GM18499 (cell line): Measurements from ENCODE around the gene SORCS1.

Experiments used
- ATAC-seq: cut with Tn5 transposase; IDR thresholded peaks from one replicate; pipeline ENCODE4 v1.9.1; 2021; ENCODE audit warnings: moderate number of reproducible peaks; ENCODE audit not compliant: insufficient read depth, unreplicated experiment

SORCS1 gene

DNA sequence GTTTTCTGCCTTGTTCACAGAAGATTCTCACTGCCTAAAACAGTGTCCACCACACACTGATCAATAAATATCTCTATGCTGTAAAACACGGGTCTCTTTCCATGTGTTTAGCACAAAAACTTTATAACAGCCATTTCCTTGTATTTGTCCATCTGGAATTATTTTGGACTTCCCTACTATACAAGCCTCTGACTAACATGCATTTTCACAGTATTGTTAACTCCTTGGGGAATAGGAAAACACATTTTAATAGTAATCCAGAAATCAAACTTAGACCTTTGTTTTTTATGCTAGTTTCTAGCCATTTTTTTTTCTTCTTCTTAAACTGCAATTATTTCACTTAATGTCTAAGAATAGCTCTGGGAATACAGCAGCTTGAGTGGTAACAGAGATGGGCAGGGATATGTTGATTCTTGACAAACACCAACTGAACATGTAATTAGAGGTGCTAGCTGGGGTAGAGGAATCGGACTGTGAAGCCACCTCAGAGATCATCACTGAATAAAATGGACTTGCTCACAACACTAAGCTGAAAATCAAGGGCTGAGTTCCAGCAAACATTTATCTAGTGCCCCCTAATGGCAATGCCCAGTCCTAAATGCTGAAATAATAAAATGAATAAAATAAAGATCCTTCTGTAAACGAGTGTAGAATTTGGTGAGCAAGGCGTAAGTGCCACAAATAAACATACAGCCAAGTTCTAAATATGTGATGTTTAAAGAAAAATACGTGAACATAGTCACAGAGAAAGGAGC, 593.1 kb downstream of the SORCS1 start:
- no peak for ATAC-seq

DNA sequence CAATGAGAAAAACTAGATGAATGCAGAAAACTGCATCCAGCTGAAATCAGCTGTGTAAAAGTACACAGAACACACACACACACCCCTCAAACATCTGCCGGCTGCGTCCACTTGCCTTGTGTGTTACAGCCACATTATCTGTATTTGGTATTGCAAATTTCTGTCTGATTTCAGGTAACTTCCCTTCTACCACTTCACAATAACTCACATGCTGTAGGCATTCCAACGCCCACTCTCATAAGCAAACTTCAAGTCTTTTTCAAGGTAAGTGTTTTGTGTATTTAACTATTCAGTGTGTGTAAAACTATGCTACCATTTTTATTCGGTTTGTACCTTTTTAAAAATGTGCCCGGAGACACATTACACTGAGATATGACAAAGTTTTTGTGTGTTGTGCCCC, 594.2 kb downstream of the SORCS1 start:
- no peak for ATAC-seq

DNA sequence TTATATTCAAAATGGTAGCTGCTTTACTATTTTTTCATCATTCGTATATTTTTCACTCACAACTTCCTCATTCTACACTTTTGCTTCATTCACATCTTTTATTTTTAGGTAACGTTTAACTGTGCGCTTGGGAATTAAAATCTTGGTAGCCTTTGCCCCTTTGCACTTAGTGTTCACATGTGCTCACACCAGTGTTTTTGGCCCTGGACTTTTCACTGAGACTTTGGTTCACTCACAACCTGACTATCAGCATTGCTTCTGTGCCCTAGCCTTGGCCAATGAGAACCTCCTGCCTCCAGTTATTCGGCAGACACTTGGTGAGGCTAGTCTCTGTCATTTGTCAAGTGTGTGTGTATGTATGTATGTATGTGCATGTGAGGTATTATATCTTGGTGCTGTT, 596.9 kb downstream of the SORCS1 start:
- no peak for ATAC-seq

DNA sequence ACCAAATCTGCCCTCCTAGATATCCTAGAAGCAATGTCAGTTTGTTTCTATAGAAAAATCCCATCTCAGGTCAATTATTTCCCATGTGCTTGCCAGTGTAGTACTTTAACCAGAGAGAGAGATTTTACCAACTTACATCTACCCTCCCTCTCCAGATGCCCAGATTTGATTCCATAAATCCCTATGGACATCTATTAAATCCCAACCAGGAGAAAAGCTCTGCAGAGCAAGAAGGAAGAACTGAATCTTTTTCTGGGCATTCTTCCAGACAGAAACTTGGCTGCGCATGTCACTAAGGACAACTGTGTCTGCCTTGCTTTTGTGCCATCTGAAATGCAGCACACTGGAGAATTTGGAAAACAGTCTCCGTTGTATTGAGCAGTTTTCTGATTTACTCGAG, 597.6 kb downstream of the SORCS1 start:
- ATAC-seq = no peak

DNA sequence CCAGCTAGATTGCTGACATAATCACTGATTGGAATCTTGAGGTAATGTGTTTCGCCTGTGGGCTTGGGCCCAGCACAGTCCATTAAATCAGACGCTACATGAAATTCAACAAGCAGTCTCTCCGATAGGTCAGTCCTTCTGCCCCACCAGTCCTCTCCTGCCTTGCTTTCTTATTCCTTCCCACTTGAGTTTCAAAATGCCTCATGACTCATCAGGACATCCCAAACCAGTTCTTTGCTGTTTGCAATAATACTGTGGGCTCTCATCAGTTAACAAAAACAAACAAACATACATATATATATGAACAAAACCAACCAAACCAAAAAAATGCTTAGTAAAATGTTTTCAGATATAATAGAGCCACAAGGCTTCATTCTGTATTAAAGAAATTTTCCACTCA, 599.0 kb downstream of the SORCS1 start:
- ATAC-seq = no peak

DNA sequence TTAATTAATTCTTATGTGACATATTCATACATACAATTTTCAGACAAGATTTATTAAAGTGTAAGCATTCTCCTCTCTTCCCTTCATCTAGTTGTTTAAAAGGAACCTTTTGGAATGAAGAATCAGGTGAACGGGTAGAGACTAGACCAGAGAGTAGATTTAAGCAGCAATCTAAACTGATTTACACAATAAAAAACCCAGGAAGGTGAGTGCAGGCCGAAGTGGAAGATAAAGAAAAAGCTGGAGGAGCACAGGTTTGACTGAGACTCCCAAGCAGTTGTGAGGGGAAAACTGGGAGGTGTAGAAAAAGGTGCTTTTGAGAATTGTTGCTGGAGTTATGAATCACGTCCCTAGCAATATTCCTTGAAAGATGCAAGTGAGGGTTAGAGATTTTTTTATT, 601.1 kb downstream of the SORCS1 start:
- no peak for ATAC-seq

DNA sequence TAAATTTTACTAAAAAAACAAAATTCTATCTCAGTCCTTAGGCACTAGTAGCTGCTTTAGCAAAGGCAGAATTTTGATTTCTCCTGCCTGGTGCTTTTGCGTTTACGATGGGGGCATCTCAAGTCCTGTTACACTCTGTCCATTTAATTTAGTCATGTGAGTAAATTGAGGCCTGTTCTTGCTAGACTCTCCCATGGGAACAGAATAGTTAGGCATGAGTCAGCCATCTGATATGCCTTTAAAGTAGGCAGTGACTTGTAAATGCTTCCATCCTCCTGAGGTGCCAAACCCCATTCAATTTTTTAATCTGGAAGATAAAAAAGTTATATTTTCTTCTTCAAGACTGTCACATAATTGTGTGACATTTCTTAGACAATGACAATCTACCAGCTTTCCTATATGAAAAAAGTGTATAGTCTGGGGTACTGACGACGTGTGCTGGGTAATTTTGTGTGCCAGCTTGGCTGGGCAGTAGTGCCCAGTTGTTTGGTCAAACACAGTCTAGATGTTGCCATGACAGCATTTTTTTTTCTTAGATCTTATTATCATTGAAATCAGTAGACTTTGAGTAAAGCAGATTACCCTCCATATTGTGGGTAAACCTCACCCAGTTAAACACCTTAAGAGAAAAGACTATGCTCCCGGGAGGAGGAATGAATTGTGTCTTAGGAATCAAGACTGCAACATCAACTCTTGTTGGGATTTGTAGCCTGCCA, 603.4 kb downstream of the SORCS1 start:
- no peak for ATAC-seq

DNA sequence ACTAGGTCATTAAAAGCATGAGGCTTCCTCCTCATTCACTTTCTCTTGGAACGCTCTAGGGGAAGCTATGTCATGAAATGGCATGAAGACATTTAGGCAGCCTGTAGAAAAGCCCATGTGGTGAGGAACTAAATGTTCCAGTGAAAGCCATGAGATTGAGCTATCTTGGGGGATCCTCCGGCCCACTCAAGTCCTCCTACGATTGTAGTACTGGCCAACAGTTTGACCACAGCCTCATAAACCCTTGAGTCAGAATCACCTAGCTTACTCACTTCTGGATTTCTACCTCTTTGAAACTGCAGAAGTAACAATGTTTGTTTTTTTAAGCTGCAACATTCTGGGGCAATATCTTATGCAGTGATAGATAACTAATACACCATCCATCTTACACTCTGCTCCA, 605.1 kb downstream of the SORCS1 start:
- ATAC-seq = no peak

DNA sequence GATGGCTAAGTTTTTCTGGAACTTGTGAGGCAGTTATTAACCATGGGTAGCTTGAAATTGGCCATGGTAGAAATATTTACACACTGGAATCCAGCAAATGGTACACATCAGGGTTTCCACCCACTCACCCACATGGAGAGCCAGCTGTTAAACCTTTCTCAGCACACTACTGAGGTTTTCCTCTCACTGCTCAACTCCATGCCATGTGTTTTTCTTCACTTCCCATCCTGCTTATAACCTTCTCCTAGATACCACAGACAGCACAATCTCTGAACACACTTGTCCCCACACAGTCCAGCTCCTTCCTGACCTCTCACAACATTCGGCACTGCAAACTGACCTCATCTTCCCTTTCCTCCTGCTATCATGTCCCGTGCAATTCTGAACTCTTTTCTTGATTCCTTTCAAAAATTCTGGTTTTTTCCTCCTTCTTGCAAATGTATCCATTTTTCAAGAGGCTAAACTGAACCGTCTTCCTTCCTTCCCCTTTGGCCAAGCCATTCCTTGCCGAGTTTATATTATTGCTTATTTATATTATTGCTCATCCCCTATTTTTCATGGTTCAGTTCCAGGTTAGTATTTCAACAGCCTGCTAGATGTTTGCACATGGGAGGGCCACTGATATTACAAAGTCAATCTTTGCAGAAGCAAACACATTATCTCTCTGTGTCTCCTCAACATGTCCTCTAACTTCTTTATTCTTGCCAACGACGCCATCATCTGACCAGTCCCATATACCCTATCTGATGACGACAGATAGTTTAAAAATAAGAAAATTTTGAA, 606.4 kb downstream of the SORCS1 start:
- ATAC-seq = no peak

DNA sequence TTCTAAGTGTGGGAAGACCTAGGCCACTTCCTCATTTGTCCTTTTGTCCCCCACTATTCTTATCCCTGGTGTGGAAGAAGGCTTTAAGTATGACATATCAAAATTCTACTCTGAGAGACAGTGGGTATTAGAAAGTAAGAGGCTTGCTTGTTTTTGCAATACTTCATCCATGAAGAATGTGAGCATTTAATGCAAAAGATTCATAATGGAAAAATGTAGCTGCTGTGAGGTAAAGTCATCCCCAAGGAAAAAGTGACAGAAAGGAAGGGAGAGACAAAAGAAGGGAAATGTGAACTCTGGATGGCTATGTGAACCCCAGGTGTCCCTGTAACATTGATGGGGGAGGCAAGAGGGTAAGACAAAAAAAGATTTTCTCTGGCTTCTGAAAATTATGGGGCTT, 607.5 kb downstream of the SORCS1 start:
- no peak for ATAC-seq

DNA sequence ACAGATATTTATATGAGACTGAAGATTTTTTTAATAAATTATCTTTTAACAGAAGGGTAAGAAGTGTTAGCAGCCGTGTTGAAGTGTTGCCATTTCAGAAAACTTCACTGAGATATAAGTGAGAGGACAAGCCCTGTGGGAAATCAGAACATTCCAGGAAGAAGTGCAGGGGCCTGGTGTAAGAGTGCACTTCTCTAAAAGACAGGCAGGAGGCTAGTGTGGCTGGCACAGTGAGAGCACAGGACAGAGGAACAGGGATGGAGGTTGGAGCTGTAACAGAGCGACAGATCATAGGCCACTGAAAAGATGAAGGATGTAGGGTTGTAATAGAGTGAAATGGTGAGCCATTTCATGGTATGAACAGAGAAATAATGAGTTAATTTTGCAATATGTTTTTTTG, 608.9 kb downstream of the SORCS1 start:
- no peak for ATAC-seq

DNA sequence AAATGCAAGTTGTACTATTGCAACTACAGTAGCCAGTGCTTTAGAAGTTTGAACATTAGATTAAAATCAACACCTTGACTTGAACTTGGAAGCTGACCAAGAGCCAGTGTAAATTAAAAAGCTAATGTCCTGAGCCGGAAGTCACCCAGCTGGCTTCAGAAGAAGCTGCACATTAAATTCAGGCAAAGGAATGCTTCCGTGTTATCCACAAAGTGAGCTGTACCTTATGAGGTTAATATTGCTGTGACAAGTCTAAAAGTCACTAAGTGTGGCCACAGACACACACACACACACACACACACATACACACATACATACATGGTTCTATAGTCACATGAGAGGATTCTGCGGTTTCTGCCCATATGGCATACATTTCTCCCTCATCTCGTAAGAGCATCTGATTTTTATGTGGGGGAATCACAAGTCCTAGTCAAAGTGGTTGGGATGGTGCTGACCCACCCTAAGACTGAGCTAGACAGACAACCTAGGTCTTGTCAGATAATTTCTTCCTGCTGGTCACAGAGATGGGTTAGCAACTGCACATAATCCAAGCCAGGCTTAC, 612.9 kb downstream of the SORCS1 start:
- ATAC-seq = no peak

DNA sequence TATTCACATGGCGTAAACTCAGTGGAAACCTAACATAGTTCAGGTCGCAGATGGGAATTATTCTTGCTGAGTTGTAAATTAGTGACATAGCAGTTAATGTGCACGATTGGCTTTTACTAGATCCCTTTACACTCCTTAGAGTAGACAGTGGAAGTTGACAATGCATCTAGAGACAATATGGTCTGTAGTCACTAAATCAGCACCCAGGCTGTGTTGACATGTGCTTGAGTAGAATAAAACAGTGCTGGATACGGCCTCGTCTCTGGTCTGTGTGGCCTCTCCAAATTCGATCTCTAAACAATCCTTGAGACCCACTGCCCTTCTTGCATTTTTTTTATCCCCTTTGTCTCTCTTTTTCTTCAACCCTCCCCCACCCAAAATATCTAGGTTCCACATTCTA, 615.7 kb downstream of the SORCS1 start:
- ATAC-seq = no peak

DNA sequence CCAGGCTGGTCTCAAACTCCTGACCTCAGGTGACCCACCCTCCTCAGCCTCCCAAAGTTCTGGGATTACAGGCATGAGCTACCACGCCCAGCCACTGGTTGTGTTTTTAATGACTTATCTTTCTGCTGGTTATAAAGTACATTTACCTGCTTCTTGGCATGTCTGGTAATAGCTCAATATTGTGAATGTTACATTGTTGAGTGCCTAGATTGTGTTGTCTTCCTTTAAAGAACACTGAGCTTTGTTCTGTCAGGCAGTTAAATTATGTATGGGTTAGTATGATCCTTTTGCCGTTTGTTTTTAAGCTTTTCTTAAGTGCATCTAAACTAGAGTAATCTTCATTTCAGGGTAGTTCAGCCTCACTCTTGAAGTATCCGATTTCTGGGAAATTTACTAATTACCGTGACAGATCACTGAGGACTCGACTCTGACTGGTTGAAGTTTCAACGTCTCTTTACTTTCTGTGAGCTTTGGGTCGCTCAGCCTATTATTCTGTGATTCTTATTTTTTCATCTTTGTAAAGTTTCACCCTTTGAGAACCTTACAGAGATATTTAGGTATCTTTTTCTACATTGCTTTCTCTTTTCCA, 617.4 kb downstream of the SORCS1 start:
- no peak for ATAC-seq

DNA sequence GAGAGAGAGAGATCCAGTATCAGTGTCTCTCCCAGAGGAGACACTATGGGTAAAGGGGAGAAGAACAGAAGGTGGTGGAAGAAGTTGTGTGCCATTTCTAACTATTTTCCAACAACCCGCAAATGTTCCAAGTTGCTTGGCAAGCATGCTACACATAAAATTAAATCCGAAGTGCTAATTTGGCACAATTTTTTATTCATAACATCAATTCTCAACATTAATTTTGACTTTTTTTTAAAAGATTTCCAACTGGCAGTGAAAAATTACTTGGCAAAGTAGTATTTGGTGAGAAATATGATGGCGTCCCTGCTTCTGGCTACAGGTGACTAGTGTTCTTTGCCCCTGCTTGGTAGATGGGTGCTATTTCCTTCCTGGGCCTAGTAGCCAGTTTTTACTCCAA, 622.0 kb downstream of the SORCS1 start:
- no peak for ATAC-seq

DNA sequence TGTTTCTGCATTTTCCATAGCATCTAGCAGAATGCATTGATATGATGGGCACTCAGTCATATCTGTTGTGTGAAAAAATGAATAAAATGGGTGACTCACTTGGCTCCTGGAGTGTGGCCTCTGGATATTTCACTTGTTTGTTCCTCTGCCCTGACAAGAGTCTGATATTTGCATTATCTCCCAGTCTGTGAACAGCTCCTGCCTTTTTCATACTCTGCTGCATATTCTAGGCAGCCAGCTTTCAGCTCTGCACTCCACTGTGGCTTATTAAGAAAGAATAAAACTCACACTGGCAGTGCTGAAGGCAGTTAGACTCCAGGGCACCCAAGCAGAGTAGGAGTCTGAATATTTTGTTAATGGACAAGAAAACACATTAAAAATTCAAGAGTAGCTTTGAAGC, 623.9 kb downstream of the SORCS1 start:
- no peak for ATAC-seq

DNA sequence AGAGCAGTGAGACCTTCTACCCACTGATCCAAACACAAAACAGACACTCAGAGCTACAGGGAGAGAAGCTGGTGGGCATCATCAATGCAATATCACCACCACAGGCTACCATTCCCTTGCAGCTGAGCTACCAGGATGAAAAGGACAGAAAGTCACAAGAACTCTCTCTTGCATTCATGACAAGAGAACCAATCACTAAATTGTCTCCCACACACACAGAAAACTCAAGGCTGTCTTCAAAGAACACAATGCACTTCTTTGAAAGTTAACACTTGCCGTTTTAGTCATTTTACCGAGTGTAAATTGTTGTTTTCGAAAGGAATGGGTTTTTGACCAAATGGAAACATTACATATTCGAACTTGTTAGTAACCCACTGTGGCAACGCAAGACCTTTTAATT, 626.6 kb downstream of the SORCS1 start:
- no peak for ATAC-seq

DNA sequence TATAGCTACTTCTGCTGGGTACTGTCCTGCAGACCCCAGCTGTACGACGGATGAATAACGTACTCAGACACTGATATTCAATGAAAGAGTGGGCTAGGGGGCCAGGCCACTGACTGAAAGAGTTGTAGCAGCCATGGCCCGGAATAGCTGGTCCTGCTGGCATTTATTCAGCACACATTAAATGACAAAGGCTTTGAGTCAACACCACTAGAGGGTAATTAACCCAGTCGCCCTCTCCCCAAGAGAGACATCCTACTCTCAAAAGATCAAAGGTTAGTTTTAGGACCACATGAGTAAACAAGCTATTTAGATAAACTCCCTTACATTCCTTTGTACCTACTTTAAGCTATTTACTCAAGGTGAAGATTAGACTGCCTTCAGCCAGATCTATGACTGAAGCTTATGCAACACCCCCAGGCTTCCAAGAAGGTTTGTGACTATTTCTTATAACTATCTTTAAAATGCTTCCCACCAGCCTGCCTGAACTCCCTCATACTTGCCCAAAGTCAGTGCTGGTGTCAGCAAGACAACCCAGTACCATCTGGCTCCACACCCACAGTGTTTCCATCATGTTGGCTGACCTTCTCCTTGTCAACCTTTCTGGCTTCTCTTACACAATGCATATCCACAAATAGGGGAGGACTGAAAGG, 629.1 kb downstream of the SORCS1 start:
- ATAC-seq = no peak

DNA sequence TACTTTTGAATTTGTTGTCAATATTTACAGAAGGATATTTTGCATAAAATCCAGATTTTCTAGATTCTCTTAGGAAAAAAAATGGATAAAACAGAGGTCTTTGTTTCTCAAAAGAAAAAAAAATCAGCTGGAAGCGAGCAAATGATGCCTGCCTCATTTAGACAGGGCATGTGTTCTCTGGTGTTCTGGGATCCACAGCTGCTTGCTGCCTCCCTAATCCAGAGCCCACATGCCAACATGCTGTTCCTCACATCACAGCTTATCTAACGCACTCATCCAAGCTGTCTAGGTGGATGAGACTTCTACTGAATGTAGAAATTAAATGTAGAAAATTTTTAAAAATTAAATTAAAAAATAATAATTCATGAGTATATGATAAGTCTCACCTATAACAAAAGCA, 630.1 kb downstream of the SORCS1 start:
- ATAC-seq = no peak

DNA sequence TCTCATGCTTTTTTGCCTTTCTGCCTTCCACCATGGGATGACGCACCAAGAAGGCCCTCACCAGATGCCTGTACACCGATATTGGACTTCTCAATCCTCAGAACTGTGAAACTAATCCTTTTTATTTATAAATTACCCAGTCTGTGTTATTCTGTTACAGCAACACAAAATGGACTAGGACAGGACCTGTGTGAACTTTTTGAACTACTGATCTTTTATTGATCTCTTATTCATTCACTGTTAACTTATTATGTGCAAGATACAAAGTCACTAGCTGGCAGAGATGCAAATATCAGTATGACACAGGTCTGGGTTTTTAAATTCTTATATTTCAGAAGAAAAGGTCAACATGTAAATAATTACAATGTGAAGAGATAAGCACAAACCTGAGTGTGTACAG, 635.8 kb downstream of the SORCS1 start:
- ATAC-seq = no peak
